Midbrain (tissue), 1 donor: Measurements from ENCODE around the gene SGO2.
"Not testable (repeated sequence)": the region's sequence is repeated elsewhere in the genome, so short reads cannot be mapped to it uniquely, and the experiment has no call there.

ENCODE experiments used
- DNase-seq: peaks from one replicate; lab custom pipeline; 2025; lab: John Stamatoyannopoulos, UW

The SGO2 gene

DNA sequence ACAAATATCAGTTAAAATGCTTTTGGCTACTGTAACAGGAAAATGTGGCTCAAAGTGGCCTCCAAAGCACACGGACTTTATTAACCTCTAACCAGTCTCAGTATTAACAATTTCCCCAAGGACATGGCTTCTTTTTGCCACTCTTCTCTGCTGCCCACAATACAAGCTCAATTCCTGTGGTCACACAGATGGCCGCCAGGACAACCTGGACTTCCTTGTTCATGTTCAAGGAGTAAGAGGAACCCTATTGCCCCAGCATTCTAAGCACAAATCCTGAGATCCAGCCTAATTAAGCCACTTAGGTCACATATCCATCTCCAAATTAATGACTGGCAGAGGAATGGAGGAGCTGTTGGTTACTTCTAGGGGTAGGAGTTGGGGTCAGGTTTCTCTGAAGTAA, 98.0 kb downstream of the SGO2 start:
- DNase-seq: no peak

DNA sequence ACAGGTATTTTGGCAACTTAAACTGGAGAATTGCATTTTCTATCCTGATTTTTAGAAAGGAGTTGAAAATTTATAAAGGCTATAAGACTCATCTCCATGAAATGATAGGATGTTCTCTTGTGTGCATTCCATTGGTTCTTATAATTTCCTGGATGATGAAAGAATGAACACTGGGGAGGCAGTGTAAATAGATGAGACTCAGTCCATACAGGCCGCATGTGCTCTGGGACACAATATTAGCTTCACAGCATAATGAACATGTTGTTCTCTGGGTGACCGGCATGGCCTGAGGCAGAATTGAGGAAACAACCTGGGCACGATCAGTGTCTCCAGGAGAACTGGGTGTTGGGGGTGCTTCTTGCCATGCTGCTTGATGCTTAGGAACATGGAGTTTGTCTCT, 98.7 kb downstream of the SGO2 start:
- DNase-seq: no peak

DNA sequence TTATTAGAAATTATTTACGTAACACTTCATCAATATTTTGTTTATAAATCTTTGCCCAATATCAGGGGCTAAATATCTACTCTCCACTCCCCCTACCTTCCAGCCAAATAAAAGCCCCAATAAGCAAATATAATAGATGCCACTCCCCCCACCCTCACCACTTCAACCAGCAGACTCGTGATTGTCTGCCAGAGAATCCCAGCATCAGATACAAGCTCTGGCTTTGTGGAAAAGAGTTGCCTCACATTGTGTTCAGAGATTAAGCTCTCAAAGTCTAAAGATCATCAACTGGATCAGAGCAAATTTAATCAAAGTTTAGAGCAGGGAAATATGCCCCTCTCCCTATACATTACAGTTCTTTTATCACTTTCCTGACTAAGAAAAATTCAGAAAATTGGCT, 99.3 kb downstream of the SGO2 start:
- no peak for DNase-seq

DNA sequence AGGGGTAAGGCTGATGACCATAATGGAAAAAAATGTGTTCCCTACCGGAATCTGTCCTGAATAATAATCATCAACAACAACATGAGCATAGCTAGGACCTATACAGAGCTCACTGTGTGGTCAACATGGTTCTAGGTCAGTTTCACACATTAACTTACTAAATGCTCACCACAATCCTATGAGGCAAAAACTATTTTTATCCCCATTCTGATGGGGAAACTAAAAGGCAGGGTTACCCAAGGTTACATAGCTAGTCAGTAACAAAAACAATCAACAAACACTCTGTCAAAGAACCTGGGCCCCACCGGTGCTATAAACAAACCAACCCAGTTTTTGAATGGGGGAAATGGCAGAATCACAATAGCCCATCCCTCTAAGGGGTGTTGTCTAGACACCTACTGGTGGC, 100.0 kb downstream of the SGO2 start:
- DNase-seq: no peak

DNA sequence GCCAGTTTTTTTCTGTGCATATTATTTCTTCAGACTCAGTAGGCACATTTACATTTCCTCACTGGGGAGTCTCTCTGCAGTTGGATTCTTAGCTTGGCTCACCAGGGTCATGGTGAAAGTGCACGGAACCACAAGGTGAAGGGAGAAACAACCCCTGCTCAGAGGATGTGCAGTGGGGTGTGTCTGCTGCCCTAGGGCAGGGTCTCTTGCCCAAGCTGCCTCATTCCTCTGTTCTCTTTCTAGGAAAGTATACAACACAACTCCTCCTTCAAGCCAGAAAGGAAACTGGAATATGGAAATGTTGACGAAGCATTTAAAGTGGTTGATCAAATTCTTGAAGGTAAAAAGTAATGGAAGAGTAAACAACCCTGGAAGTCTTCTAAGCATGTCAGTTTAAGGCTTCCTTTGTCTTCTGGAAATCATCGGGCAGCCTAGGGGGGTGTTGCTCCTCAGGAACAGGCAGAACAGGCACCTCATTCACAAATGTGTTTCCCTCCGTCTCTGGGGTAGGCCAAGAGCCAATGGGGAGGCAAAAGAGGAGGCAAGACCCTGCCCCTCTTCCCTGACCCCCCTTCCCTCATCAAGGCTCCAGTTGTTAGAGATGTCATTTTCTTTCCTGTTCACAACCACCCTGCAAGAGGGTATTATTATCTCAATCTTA, 101.2 kb downstream of the SGO2 start:
- no peak for DNase-seq

DNA sequence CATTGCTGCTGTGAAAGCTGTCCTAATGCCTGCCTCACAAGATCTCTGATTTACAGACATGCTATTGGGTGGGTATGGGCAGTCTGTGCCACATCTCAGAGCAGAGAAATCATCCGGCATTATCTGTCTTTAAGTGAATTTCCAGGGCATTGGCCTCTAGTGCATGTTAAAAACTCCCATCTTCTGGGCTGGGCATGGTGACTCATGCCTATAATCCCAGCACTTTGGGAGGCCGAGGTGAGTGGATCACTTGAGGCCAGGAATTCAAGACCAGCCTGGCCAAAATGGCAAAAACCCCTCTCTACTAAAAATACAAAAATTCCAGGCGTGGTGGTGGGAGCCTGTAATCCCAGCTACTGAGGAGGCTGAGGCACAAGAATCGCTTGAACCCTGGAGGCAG, 102.5 kb downstream of the SGO2 start:
- not testable (repeated sequence) for DNase-seq

DNA sequence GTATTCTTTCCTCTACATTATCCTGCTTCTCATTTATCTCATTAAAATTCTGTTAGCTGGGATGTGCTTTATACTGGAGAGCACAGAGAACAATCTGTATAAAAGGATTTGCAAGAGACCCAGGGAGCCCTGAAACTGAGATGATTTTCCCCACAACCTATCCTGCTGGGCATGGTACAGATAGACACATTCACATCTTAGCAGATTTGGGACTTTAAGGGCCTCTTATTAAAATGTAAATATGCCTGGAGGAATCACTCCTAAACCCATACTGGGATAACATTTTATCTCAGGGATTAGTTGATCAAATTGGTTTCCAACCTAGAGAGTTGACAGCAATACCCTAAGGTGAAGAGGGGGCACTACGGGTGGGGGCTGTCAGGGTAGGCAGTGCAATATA, 105.3 kb downstream of the SGO2 start:
- no peak for DNase-seq
